Measurements from ENCODE around the gene EEF1AKMT4. TPM values are rescaled to one million over a fixed set of nuclear protein-coding genes. Genes with fewer than 3 reads are reported as not detected.

Gene EEF1AKMT4
- total RNA-seq, 1 experiment from 2014 or later = 8.1 TPM

DNA sequence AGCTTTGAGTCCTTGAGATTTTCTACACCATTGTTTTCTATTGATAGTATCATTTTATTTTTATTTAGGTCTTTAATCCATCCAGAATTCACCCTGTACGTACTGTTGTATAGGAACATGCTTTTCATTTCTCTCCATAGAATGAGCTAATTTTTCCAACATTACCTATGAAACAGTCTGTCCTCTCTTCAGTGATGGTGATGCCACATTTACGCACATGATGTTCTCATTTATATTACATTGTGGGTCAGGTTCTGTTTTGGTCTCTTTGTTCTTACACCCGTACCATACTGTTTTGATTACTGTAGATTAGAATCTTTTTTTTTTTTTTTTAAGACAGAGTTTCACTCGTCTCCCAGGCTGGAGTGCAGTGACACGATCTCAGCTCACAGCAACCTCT lies 37.8 kb upstream of the EEF1AKMT4 start:
- Histone ChIP-seq H4K91ac (ENCODE audit: insufficient read length, low read depth, low read length) (no peak overlapping the region), H3K4me2 (ENCODE audit: insufficient read depth, insufficient read length, low read length) (no peak overlapping the region), H3K23ac (ENCODE audit: insufficient read length, low read depth, low read length) (no peak overlapping the region), H2AK5ac (ENCODE audit: insufficient read length, low read length) (no peak overlapping the region), H3T11ph (ENCODE audit: low read length) (no peak overlapping the region), H2BK5ac (ENCODE audit: insufficient read length, low read length) (no peak overlapping the region), H3K4me1 (ENCODE audit: insufficient read depth, low read length) (no peaks in the 10 kb centered on the region), H3K18ac (ENCODE audit: insufficient read length, low read depth, low read length) (no peak overlapping the region), H2BK15ac (ENCODE audit: low read depth, low read length) (no peak overlapping the region), H3K79me1 (ENCODE audit: insufficient read depth, low read depth, low read length, poor library complexity, severe bottlenecking) (no peaks in the 10 kb centered on the region), H2BK120ac (ENCODE audit: low read depth, low read length, poor library complexity, severe bottlenecking) (no peak overlapping the region), H4K5ac (ENCODE audit: insufficient read length, low read depth, low read length) (no peak overlapping the region), H2AFZ (ENCODE audit: low read length) (no peak overlapping the region), H3K79me2 (ENCODE audit: insufficient read depth, low read length) (no peaks in the 10 kb centered on the region), H2BK12ac (ENCODE audit: insufficient read length, low read depth, low read length) (no peak overlapping the region), H2BK20ac (ENCODE audit: low read depth, low read length, poor library complexity, severe bottlenecking) (no peak overlapping the region), H3K56ac (ENCODE audit: insufficient read length, low read depth, low read length) (no peak overlapping the region), H4K8ac (replicated peaks; ENCODE audit: insufficient read length, low read depth, low read length) (no peak overlapping the region), H4K20me1 (ENCODE audit: control insufficient read depth, insufficient read depth, insufficient read length) (no peaks in the 10 kb centered on the region), H3K9me3 (ENCODE audit: control insufficient read depth, low read depth, low read length) (no peaks in the 10 kb centered on the region), H3K23me2 (ENCODE audit: insufficient read length, low read depth, low read length, poor library complexity, severe bottlenecking) (no peaks in the 10 kb centered on the region), H3K27ac (ENCODE audit: insufficient read length, low read depth, low read length) (no peak overlapping the region), H3K27me3 (ENCODE audit: insufficient read depth, low read length) (no peaks in the 10 kb centered on the region), H3K9ac (ENCODE audit: extremely low read depth, insufficient read length, low read length) (no peak overlapping the region), H3K4ac (ENCODE audit: low read depth, low read length) (no peak overlapping the region), H3K14ac (ENCODE audit: insufficient read depth, low read length) (no peak overlapping the region)
- no peak overlapping the region for H3K4me3 Mint-ChIP-seq
- no CpG with 5 or more reads among the region's 5 CpGs for WGBS (ENCODE audit: extremely low coverage, insufficient read length, low lambda C conversion rate)
- no peaks in the 10 kb centered on the region for H3K9me3 Mint-ChIP-seq
- no peak for DNase-seq
- H3K27ac Mint-ChIP-seq = no peak overlapping the region
- H3K36me3 Mint-ChIP-seq (ENCODE audit: insufficient read depth in 1 of 3, low read depth in 3 of 3) = no peaks in the 10 kb centered on the region
- TF ChIP-seq, protein P1, sequence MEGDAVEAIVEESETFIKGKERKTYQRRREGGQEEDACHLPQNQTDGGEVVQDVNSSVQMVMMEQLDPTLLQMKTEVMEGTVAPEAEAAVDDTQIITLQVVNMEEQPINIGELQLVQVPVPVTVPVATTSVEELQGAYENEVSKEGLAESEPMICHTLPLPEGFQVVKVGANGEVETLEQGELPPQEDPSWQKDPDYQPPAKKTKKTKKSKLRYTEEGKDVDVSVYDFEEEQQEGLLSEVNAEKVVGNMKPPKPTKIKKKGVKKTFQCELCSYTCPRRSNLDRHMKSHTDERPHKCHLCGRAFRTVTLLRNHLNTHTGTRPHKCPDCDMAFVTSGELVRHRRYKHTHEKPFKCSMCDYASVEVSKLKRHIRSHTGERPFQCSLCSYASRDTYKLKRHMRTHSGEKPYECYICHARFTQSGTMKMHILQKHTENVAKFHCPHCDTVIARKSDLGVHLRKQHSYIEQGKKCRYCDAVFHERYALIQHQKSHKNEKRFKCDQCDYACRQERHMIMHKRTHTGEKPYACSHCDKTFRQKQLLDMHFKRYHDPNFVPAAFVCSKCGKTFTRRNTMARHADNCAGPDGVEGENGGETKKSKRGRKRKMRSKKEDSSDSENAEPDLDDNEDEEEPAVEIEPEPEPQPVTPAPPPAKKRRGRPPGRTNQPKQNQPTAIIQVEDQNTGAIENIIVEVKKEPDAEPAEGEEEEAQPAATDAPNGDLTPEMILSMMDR (conservative IDR thresholded peaks at IDR 0.05) = no peak
- peaks cover 6% of the 10 kb centered on the region for H3K27me3 Mint-ChIP-seq (ENCODE audit: low read depth)
- no peaks in the 10 kb centered on the region for H3K4me1 Mint-ChIP-seq
